IPS-18c (cell line): ENCODE data around the gene STIL.
"Not testable (repeated sequence)": the region's sequence is repeated elsewhere in the genome, so short reads cannot be mapped to it uniquely, and the experiment has no call there.

Experiments
- H3K4me3 ChIP-seq: 2 replicates; pipeline ENCODE4 v1.7.0; 2013; ENCODE audit warnings: low read depth, mild to moderate bottlenecking, low read length, moderate library complexity; ENCODE audit not compliant: insufficient read depth
- H3K9me3 ChIP-seq: one replicate; pipeline ENCODE4 v1.6.1; 2013; ENCODE audit warnings: mild to moderate bottlenecking, low read length, moderate library complexity; ENCODE audit not compliant: control insufficient read depth, insufficient read depth

The STIL gene

GRCh38 chr1:47214549-47214948, 99.4 kb downstream of the STIL start:
- Histone ChIP-seq H3K4me3 (no peak overlapping the region), H3K9me3 (no peaks in the 10 kb centered on the region)

- H3K9me3 ChIP-seq: no peaks in the 10 kb centered on the region
- no peak overlapping the region for H3K4me3 ChIP-seq
These were observed 100.5 kb downstream of the STIL start for GRCh38 chr1:47213230-47213963.

GRCh38 chr1:47212636-47213229, 101.2 kb downstream of the STIL start:
- H3K4me3 ChIP-seq: no peak overlapping the region
- H3K9me3 ChIP-seq: no peaks in the 10 kb centered on the region

- Histone ChIP-seq H3K9me3 (no peaks in the 10 kb centered on the region), H3K4me3 (no peak overlapping the region)
These were observed 102.1 kb downstream of the STIL start for GRCh38 chr1:47211796-47212269.

- H3K9me3 ChIP-seq: no peaks in the 10 kb centered on the region
- H3K4me3 ChIP-seq: no peak overlapping the region
These were observed 103.3 kb downstream of the STIL start for GRCh38 chr1:47210666-47211065.

GRCh38 chr1:47209725-47210325, 104.1 kb downstream of the STIL start:
- H3K9me3 ChIP-seq: no peaks in the 10 kb centered on the region
- no peak overlapping the region for H3K4me3 ChIP-seq

- no peak overlapping the region for H3K4me3 ChIP-seq
- no peaks in the 10 kb centered on the region for H3K9me3 ChIP-seq
These were observed 104.9 kb downstream of the STIL start for GRCh38 chr1:47209091-47209490.

- H3K9me3 ChIP-seq: no peaks in the 10 kb centered on the region
- peak overlapping the region; percentile 32; the same call in 1 of the 2 replicates for H3K4me3 ChIP-seq
These were observed 105.5 kb downstream of the STIL start for GRCh38 chr1:47208374-47208850.

GRCh38 chr1:47207803-47208373, 106.1 kb downstream of the STIL start:
- H3K9me3 ChIP-seq: no peaks in the 10 kb centered on the region
- H3K4me3 ChIP-seq: peak overlapping the region; percentile 32; the same call in 1 of the 2 replicates

- Histone ChIP-seq H3K4me3 (no peak overlapping the region), H3K9me3 (no peaks in the 10 kb centered on the region)
These were observed 108.0 kb downstream of the STIL start for GRCh38 chr1:47205918-47206317.

GRCh38 chr1:47203504-47203903, 110.4 kb downstream of the STIL start:
- H3K9me3 ChIP-seq, H3K4me3 ChIP-seq: not testable (repeated sequence)

- no peak overlapping the region for H3K4me3 ChIP-seq
- H3K9me3 ChIP-seq: no peaks in the 10 kb centered on the region
These were observed 112.8 kb downstream of the STIL start for GRCh38 chr1:47201179-47201578.
